ENCODE measurements around the gene MYO3B.

MYO3B gene

GRCh38 chr2:170587922-170588321, 410.0 kb downstream of the MYO3B start:
- TF ChIP-seq REST (IDR thresholded peaks at IDR 0.05; ENCODE audit: low read depth) (no peak), MAX (IDR thresholded peaks at IDR 0.05) (no peak), NFIC (IDR thresholded peaks at IDR 0.05) (no peak), TCF12 (IDR thresholded peaks at IDR 0.05; ENCODE audit: low read depth) (no peak), EGR1 (IDR thresholded peaks at IDR 0.05) (no peak), USF1 (IDR thresholded peaks at IDR 0.05) (no peak), FOXM1 (IDR thresholded peaks at IDR 0.05; ENCODE audit: borderline replicate concordance, low read depth) (no peak)

GRCh38 chr2:170588729-170589128, 410.8 kb downstream of the MYO3B start:
- no peak for TF ChIP-seq TAF1 (IDR thresholded peaks at IDR 0.05; ENCODE audit: low read depth)
- no peak for TF ChIP-seq CREB1 (IDR thresholded peaks at IDR 0.05; ENCODE audit: low read depth)
- no peak for TF ChIP-seq TCF12 (IDR thresholded peaks at IDR 0.05; ENCODE audit: low read depth)
- no peak for TF ChIP-seq RAD21 (IDR thresholded peaks at IDR 0.05; ENCODE audit: low read depth)

- TF ChIP-seq EGR1 (IDR thresholded peaks at IDR 0.05) (no peak), ZBTB7A (IDR thresholded peaks at IDR 0.05; ENCODE audit: low read depth) (no peak), FOXM1 (IDR thresholded peaks at IDR 0.05; ENCODE audit: borderline replicate concordance, low read depth) (no peak), CEBPB (IDR thresholded peaks at IDR 0.05) (no peak), USF1 (IDR thresholded peaks at IDR 0.05) (no peak), RAD21 (IDR thresholded peaks at IDR 0.05; ENCODE audit: low read depth) (no peak), TEAD4 (IDR thresholded peaks at IDR 0.05) (no peak)
These were observed 418.6 kb downstream of the MYO3B start for GRCh38 chr2:170596576-170596975.

GRCh38 chr2:170598067-170598395, 420.1 kb downstream of the MYO3B start:
- no peak for TF ChIP-seq CREB1 (IDR thresholded peaks at IDR 0.05; ENCODE audit: low read depth)
- TF ChIP-seq TCF12 (IDR thresholded peaks at IDR 0.05; ENCODE audit: low read depth): no peak
- TF ChIP-seq EGR1 (IDR thresholded peaks at IDR 0.05): no peak
- TF ChIP-seq TAF1 (IDR thresholded peaks at IDR 0.05; ENCODE audit: low read depth): no peak
- TF ChIP-seq CEBPB (IDR thresholded peaks at IDR 0.05): no peak
- no peak for TF ChIP-seq NFIC (IDR thresholded peaks at IDR 0.05)
- no peak for TF ChIP-seq MAX (IDR thresholded peaks at IDR 0.05)
- TF ChIP-seq REST (IDR thresholded peaks at IDR 0.05; ENCODE audit: low read depth): no peak
- TF ChIP-seq TEAD4 (IDR thresholded peaks at IDR 0.05): no peak
- TF ChIP-seq USF1 (IDR thresholded peaks at IDR 0.05): no peak
- no peak for TF ChIP-seq RAD21 (IDR thresholded peaks at IDR 0.05; ENCODE audit: low read depth)
- no peak for TF ChIP-seq EP300 (IDR thresholded peaks at IDR 0.05; ENCODE audit: borderline replicate concordance)
- no peak for TF ChIP-seq FOXM1 (IDR thresholded peaks at IDR 0.05; ENCODE audit: borderline replicate concordance, low read depth)
- no peak for TF ChIP-seq ZBTB7A (IDR thresholded peaks at IDR 0.05; ENCODE audit: low read depth)
- no peak for TF ChIP-seq YY1 (IDR thresholded peaks at IDR 0.05; ENCODE audit: low read depth)

- TF ChIP-seq YY1 (IDR thresholded peaks at IDR 0.05; ENCODE audit: low read depth): no peak
- no peak for TF ChIP-seq REST (IDR thresholded peaks at IDR 0.05; ENCODE audit: low read depth)
- no peak for TF ChIP-seq MAX (IDR thresholded peaks at IDR 0.05)
- no peak for TF ChIP-seq TCF12 (IDR thresholded peaks at IDR 0.05; ENCODE audit: low read depth)
- TF ChIP-seq USF1 (IDR thresholded peaks at IDR 0.05): no peak
- no peak for TF ChIP-seq FOXM1 (IDR thresholded peaks at IDR 0.05; ENCODE audit: borderline replicate concordance, low read depth)
- no peak for TF ChIP-seq CREB1 (IDR thresholded peaks at IDR 0.05; ENCODE audit: low read depth)
- TF ChIP-seq CEBPB (IDR thresholded peaks at IDR 0.05): no peak
- TF ChIP-seq EGR1 (IDR thresholded peaks at IDR 0.05): no peak
- no peak for TF ChIP-seq EP300 (IDR thresholded peaks at IDR 0.05; ENCODE audit: borderline replicate concordance)
- no peak for TF ChIP-seq TAF1 (IDR thresholded peaks at IDR 0.05; ENCODE audit: low read depth)
These were observed 423.5 kb downstream of the MYO3B start for GRCh38 chr2:170601489-170601888.
